Activated effector memory CD4-positive, alpha-beta T cell treated with anti-CD3 and anti-CD28 coated beads, Interleukin-2, amount 50 U/mL, for 16 hours (primary cell): ENCODE measurements around the gene USP6NL.
"Not testable (repeated sequence)": the region's sequence is repeated elsewhere in the genome, so short reads cannot be mapped to it uniquely, and the experiment has no call there.

Experiments
- DNase-seq: peaks from one replicate; pipeline ENCODE4 v3.0.0-alpha.2; 2020

USP6NL gene

DNA sequence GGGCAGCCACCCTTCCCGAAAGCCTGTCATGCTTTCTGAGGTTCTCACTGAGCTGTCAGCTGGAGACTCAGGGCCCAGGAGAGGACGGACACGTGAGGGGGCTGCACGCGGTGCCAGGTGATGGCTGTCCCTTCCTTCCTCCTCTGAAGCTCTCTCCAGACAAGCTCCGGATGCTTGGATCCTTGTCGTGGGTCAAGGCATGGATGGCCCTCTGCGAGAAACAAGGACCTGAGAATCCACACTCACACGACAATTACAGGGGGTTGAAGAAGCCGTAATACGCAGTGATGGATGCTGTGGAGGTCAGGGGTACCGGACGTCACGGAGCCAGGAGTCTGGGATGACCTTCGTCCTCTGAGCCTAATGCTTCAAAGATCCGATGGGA, 170.3 kb downstream of the USP6NL start:
- no peak for DNase-seq

DNA sequence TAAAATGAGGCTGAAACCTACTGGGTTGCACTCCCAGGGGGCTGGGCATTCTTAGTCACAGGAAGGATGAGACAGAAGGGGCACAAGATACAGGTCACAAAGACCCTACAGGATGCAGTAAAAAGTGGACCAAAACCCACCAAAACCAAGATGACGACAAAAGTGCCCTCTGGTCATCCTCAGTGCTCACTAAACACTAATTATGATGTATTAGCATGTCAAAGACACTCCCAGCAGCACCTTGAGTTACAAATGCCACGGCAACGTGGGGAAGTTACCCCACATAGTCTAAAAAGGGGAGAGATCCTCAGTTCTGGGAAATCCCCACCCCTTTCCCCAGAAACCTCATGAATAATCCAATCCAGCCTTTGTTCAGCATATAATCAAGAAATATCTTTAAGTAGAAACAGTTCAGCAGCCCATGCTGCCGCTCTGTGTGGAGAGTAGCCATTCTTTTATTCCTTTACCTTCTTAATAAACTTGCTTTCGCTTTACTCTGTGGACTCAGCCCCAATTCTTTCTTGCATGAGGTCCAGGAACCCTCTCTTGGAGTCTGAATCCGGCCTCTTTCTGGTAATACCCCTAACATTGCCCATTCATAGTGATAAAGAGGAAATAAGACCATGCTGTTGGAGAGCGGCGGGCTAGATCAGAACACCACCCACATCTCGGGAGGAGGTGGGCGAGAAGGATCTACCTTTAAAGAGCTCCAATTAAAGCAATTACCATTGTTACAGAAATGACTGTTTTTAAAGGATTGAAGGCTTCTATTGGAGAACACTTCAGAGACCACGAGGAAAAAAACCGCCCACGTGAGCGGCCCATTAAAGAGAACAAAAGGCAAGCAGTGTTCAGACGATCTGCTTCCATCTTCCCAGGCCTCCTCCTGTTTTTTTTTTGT, 170.9 kb downstream of the USP6NL start:
- DNase-seq = no peak

DNA sequence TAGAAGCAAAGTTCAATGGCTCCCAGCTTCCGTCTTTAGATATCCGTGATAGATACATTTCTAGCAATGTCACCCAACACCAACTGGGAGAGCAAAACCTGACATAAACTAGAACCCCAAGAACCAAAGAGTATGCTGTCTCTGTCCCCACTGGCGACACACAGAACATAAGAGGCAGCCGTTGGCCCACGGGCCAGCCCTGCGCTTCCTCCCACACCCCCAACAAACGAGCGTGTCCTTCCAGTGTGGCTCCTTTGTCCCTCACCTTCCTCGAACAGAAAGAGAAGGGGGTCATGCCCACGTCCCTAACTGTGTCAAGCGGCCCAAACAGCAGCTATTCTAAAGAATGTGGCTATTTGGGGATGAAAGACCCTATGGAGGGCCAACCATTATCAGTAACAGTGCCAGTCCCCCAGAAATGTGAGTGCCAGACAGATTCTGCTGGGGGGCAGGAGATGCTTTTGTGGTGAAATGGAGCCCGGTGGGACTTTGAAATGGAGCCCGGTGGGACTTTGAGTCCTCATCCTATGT, 171.9 kb downstream of the USP6NL start:
- no peak for DNase-seq

DNA sequence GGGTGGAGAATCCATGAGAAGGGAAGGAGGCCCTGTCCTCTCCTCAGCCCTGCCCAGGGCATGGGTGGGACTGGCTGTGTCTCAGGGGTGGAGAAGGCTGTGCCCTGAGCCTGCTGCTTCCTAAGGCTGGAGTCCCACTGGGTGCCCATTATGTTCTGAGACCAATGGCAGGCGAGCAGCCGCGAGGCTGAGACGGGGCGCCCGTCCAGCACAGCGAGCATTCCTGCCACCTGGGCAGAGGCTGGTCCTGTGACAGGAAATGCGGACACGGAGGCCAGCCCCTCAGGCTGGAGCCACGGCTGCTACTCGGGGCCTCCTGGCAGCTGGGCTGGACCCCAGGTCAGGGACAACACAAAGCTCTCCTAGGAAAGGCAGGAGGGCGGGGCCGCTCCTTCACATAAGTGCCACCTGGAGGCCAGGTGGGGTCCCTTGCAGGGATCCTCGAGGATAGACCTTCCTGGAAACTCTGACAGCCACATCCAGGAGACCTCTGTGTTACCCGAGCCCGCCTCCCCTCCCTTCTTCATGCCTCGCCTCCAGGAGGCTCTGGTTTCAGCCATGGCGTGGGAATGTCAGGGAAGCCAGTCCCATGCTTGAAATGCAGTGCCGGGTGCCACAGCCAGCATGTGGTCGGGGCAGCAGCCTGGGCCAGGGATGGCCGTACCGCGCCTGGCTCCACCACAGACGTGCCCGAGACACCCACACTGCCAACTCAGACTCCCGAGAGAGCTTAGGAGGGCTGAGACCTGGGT, 173.9 kb downstream of the USP6NL start:
- no peak for DNase-seq

DNA sequence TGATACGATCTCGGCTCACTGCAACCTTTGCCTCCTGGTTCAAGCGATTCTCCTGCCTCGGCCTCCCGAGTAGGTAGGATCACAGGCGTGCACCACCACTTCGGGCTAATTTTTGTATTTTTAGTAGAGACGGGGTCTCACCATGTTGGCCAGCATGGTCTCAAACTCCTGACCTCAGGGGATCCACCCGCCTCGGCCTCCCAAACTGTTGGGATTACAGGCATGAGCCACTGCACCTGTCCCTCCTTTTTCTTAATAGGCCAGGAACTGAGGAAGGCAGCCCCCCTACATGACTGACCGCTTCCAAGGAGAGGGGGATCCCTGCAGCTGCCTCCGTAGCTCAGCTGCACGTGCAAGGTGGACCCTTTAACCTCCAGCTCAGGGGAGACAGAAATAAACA, 175.0 kb downstream of the USP6NL start:
- DNase-seq = not testable (repeated sequence)

- no peak for DNase-seq
These were observed 175.9 kb downstream of the USP6NL start for GRCh38 chr10:11435581-11435981.

GRCh38 chr10:11434324-11434723, 177.1 kb downstream of the USP6NL start:
- no peak for DNase-seq

GRCh38 chr10:11433657-11434056, 177.8 kb downstream of the USP6NL start:
- no peak for DNase-seq

GRCh38 chr10:11431216-11431555, 180.3 kb downstream of the USP6NL start:
- DNase-seq = no peak

GRCh38 chr10:11430421-11431215, 180.8 kb downstream of the USP6NL start:
- no peak for DNase-seq

DNA sequence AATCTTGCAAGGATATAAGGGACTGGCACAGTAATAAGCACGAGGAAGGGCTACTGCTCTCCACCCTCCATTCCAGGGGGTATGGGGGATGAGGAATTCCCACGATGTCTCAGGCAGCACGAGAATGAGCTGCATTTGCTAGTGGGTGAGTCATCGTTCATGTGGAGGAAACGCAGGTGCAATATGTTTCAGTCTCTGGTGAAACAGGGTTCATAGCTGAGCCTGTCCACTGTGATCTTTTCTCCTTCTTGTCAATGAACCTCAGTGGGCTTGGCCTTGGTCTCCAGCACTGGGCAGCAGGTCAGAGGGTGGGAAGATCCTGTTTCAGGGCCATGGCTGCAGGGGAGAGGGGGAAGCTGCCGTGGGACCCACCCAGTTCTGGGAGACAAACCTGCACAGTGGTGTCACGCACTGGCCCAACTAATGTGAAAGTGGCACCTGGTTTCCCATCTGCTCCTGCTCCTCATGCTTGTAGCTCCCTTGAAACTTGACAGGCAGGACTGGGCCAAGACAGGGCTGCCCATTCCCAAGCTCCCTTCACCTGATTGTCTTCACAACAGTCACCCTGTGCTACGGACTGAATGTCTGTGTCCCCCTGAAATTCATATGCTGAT, 181.9 kb downstream of the USP6NL start:
- no peak for DNase-seq

- no peak for DNase-seq
These were observed 185.8 kb downstream of the USP6NL start for GRCh38 chr10:11425676-11426075.

DNA sequence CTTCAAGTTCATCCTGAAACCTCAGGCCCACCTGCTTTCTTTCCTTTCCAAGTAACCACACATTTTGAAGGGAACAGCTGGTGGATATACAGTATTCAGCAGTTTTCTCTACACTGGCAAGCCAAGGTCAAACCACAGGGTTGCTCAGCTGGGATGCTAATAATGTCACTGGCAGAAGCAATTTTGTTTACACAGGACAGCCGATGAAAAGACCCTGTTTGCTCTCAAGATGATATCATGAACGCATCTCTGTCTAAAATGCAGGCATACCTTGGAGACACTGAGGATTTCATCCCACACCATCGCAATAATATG, 186.2 kb downstream of the USP6NL start:
- no peak for DNase-seq

DNA sequence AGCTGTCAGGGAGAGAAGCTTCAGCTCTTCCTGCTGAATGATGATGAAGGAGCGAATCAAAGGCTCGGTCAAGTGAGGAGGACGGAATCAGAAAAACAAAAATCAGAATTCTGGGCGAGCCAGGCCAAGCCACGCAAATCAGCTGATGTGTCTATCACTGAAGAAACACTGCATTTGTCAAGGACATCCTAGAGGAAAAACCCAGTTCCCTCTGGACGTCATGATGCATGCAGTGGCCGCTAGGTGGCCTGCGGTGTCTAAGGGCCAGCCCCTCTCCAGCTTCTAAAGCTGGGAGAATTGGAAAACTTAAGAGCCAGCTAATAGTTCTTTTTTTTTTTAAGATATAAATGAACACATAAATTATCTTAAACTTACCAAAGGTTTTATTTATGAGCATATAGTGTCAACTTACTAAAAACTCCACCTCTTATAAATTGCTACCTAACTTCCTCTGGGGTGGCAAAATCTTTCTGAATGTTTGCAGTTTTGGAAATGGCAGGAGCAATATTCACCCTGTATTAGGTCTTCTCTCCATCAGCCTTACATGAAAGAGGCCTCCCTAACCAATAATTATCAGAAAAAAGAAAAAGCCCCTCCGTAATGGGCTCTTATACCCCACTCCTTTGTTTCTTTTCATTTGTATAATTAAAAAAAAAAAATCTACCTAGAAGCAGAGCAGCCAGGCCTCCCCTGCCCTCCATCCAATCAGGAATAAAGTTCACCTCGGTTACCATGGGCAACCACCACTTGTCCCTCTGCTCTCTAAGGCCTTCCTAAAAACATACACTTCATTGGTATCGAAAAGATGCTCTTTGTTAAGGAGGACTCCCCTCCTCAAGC, 186.8 kb downstream of the USP6NL start:
- DNase-seq = no peak

GRCh38 chr10:11416974-11417373, 194.5 kb downstream of the USP6NL start:
- DNase-seq = no peak

GRCh38 chr10:11415095-11415494, 196.4 kb downstream of the USP6NL start:
- no peak for DNase-seq

- DNase-seq = no peak
These were observed 197.0 kb downstream of the USP6NL start for GRCh38 chr10:11414314-11415038.

- DNase-seq = no peak
These were observed 199.4 kb downstream of the USP6NL start for GRCh38 chr10:11411926-11412545.

DNA sequence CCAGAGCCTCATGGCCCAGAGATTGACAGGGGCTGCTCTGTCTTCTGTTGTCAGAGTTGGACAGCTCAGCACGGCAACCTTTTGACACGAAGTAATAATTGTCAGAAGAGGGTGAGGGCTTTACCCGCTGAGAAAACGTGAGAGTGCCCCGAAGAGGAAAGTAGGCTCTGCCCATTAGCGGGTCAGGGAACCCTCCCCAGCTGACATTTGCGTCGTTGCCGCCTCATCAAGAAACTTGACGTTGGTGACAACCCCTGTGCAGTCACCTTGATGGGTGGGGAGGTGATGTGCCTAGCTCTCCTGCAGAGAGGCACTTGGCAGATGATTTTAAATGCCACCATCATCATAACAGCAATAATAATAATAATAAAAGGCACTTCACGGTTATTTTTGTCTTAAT, 202.1 kb downstream of the USP6NL start:
- no peak for DNase-seq

- DNase-seq = no peak
These were observed 203.5 kb downstream of the USP6NL start for GRCh38 chr10:11407939-11408338.

- no peak for DNase-seq
These were observed 204.7 kb downstream of the USP6NL start for GRCh38 chr10:11406746-11407145.
